Measurements from ENCODE around the gene ERN1. TPM values are rescaled to one million over a fixed set of nuclear protein-coding genes. Genes with fewer than 3 reads are reported as not detected.

Gene ERN1
- total RNA-seq, 4 donors from 2014 or later: 9.7 to 27.5 (median 13.8) TPM

DNA sequence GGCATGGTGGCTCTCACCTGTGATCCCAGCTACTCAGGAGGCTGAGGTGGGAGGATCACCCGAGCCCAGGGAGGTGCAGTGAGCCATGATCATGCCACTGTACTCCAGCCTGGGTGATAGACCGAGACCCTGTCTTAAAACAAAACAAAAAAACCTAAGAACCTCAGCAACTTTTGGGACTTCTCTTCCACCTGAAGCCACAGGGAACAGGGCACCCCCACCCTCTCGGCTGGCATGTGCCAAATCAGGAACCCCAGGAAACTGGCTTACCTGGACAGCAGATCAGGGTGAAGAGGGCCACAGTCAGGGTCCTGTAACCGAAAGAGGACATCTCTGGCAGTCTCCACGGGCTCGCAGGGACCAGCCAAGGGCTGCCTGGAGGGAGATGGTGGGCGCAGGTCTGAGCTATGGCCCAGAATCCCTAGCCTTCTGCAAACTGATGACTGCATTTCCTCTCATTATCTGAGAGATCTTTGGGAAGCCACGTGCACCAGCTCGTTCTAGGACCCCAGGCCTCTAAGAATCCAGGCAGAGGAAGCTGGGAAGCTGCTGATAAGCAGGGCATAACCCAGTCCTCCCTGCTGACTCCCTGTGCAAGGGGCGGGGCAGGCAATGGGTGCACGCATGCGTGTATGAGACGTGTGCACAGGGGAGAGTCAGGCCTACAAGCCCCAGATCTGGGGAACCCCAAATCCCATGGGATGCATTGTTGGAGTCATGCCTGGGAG lies 123.4 kb downstream of the ERN1 start:
- Histone ChIP-seq H3K27me3 (peaks cover 0 to 4% (median 0%) of the 10 kb centered on the region in 3 donors), H3K9me3 (no peaks in the 10 kb centered on the region), H3K4me3 (peak overlapping the region; percentile 17 to 50 (median 36)), H3K4me1 (peaks cover 9 to 28% of the 10 kb centered on the region in 2 donors), H3K36me3 (no peaks in the 10 kb centered on the region), H3K27ac (peak overlapping the region; percentile 57 to 80 (median 75))
- in situ Hi-C loops (cut with MboI; ENCODE audit: low sequenced_read_pairs in 4 of 4): no loop called here
- intact Hi-C loops (cut with DNase I; ENCODE audit: low total_unique reads): no loop called here
- ATAC-seq: peak; percentile 42 to 67
- TF ChIP-seq POLR2A (IDR thresholded peaks at IDR 0.05): peak; percentile 50 to 71
- TF ChIP-seq, protein P1, sequence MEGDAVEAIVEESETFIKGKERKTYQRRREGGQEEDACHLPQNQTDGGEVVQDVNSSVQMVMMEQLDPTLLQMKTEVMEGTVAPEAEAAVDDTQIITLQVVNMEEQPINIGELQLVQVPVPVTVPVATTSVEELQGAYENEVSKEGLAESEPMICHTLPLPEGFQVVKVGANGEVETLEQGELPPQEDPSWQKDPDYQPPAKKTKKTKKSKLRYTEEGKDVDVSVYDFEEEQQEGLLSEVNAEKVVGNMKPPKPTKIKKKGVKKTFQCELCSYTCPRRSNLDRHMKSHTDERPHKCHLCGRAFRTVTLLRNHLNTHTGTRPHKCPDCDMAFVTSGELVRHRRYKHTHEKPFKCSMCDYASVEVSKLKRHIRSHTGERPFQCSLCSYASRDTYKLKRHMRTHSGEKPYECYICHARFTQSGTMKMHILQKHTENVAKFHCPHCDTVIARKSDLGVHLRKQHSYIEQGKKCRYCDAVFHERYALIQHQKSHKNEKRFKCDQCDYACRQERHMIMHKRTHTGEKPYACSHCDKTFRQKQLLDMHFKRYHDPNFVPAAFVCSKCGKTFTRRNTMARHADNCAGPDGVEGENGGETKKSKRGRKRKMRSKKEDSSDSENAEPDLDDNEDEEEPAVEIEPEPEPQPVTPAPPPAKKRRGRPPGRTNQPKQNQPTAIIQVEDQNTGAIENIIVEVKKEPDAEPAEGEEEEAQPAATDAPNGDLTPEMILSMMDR (IDR thresholded peaks at IDR 0.05 in 4 of 5, conservative IDR thresholded peaks at IDR 0.05 in 1 of 5): no peak
- DNase-seq: peak in 1 of 2 donors; percentile 41

DNA sequence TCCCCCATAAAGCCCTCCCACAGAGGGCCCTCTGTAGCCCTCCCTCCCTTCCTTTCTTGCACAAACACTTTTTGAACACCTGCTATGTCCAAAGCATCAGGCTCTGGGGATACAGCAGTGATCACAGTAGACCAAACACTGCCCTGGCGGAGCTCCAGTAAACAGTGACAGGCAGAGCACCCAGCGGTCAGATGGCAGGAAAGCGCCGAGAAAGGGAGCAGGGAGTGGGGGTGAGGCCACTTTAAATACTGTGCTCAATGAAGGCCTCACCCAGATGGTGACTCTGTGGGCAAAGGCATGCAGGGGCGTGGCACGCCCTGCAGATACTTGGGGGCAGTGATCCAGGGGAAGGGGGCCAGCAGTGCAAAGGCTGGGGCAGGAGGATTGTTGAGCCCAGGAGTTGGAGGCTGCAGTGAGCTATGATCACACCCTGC lies 124.2 kb downstream of the ERN1 start:
- no peak for TF ChIP-seq POLR2A (IDR thresholded peaks at IDR 0.05)
- TF ChIP-seq, protein P1 (IDR thresholded peaks at IDR 0.05 in 4 of 5, conservative IDR thresholded peaks at IDR 0.05 in 1 of 5): no peak
- peaks cover 9 to 28% of the 10 kb centered on the region in 2 donors for H3K4me1 ChIP-seq
- no peaks in the 10 kb centered on the region for H3K9me3 ChIP-seq
- no peak for ATAC-seq
- H3K27me3 ChIP-seq: peaks cover 0 to 6% (median 4%) of the 10 kb centered on the region in 3 donors
- peak overlapping the region; percentile 57 to 80 (median 75) for H3K27ac ChIP-seq
- intact Hi-C loops (cut with DNase I; ENCODE audit: low total_unique reads) (no loop called here), in situ Hi-C loops (cut with MboI; ENCODE audit: low sequenced_read_pairs in 4 of 4) (no loop called here)
- no peaks in the 10 kb centered on the region for H3K36me3 ChIP-seq
- no peak for DNase-seq
- peak overlapping the region; percentile 28 to 50 (median 38) for H3K4me3 ChIP-seq

DNA sequence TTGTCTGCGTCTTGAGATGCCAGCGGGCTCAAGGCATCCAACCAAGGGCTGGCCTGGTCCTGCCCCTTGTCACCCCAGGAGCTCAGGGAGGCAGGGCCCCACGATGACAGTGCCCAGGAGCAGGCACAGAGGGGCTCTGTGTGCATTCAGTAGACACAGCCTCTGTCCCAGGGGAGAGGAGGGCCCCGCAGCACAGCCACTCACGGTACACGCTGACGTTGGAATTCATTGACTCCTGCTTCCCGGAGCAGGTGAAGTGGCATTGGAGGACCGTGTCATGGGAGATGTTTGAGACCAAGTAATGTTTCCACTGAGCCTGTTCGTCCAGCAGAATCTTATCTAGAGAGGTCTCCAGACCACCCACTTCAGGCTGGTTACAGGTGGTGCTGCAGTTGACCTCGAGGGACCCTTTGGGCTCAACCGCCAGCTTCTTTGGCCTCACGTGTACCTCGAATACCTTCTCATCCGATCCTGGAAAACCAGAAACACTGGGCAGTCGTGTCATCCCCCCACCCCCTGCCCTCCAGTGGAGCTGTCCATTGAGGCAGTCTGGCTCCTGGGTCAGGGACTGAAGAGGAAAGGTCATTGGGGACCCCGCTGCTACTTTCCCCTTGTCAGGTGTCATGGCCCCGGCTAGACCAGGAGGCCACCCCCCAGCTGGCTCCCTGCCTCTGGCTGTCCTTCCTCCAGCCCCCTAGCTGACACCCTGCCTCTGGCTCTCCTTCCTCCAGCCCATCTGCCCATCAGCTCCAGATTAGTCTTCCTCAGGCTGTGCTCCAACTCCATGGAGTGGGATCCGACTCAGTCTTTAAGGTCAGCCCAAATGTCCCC lies 124.8 kb downstream of the ERN1 start:
- in situ Hi-C loops (cut with MboI; ENCODE audit: low sequenced_read_pairs in 4 of 4) (no loop called here), intact Hi-C loops (cut with DNase I; ENCODE audit: low total_unique reads) (no loop called here)
- ATAC-seq (no peak), DNase-seq (no peak)
- Histone ChIP-seq H3K4me1 (peaks cover 9 to 28% of the 10 kb centered on the region in 2 donors), H3K9me3 (no peaks in the 10 kb centered on the region), H3K36me3 (no peaks in the 10 kb centered on the region), H3K27me3 (peaks cover 0 to 8% (median 4%) of the 10 kb centered on the region in 3 donors), H3K27ac (peak overlapping the region; percentile 57 to 80 (median 75)), H3K4me3 (peak overlapping the region; percentile 28 to 50 (median 38))
- TF ChIP-seq POLR2A (IDR thresholded peaks at IDR 0.05): no peak
- TF ChIP-seq, protein P1 (IDR thresholded peaks at IDR 0.05 in 4 of 5, conservative IDR thresholded peaks at IDR 0.05 in 1 of 5): no peak

DNA sequence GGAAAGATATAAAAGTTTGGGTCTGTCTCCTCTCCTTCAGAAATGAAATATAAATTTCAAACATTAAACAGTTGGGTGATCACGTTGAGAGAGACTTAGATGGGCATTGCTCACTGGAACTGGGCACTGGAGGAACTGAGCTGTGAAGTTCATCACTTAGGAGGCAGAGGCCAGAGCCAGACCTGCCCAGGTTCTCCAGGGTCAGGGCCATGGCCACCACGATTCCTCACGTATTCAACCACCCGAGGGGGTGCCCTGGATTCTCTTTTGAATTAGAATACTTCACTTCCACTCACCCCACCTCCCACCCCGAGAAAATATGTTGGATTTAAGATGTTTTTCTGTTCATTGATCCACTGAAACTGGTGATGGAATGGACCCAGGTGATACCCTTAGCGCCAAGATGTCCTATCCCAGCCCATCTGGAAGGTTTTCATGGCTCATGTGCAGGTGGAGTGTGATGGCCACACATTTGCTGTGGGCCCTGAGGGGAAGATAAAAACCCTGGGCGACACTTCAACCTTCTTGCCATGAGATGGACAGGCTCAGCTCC lies 125.7 kb downstream of the ERN1 start:
- in situ Hi-C loops (cut with MboI; ENCODE audit: low sequenced_read_pairs in 4 of 4): no loop called here
- intact Hi-C loops (cut with DNase I; ENCODE audit: low total_unique reads): no loop called here
- H3K4me1 ChIP-seq: peaks cover 9 to 26% of the 10 kb centered on the region in 2 donors

More for the DNA sequence above, 125.7 kb downstream of the ERN1 start:
- H3K27ac ChIP-seq: peak overlapping the region; percentile 37 to 80 (median 75)
- TF ChIP-seq, protein P1 (IDR thresholded peaks at IDR 0.05 in 4 of 5, conservative IDR thresholded peaks at IDR 0.05 in 1 of 5): no peak
- no peak for TF ChIP-seq POLR2A (IDR thresholded peaks at IDR 0.05)
- H3K27me3 ChIP-seq: peaks cover 2 to 8% (median 8%) of the 10 kb centered on the region in 3 donors
- H3K4me3 ChIP-seq: peak overlapping the region in 1 of 4 donors; percentile 50
- H3K36me3 ChIP-seq: no peaks in the 10 kb centered on the region
- no peaks in the 10 kb centered on the region for H3K9me3 ChIP-seq
- ATAC-seq: no peak
- no peak for DNase-seq

All from gastrocnemius medialis (tissue), 4 donors.